Measurements from ENCODE around the gene ULBP3.
"Not testable (repeated sequence)": the region's sequence is repeated elsewhere in the genome, so short reads cannot be mapped to it uniquely, and the experiment has no call there.

ULBP3 gene

GRCh38 chr6:150013785-150014622 lies 54.9 kb downstream of the ULBP3 start:
- DNase-seq = not testable (repeated sequence)

- not testable (repeated sequence) for DNase-seq
Observed at GRCh38 chr6:150012846-150013784, 55.8 kb downstream of the ULBP3 start.

All from GOT3 (cell line).